ENCODE measurements around the gene SNX33.

DNA sequence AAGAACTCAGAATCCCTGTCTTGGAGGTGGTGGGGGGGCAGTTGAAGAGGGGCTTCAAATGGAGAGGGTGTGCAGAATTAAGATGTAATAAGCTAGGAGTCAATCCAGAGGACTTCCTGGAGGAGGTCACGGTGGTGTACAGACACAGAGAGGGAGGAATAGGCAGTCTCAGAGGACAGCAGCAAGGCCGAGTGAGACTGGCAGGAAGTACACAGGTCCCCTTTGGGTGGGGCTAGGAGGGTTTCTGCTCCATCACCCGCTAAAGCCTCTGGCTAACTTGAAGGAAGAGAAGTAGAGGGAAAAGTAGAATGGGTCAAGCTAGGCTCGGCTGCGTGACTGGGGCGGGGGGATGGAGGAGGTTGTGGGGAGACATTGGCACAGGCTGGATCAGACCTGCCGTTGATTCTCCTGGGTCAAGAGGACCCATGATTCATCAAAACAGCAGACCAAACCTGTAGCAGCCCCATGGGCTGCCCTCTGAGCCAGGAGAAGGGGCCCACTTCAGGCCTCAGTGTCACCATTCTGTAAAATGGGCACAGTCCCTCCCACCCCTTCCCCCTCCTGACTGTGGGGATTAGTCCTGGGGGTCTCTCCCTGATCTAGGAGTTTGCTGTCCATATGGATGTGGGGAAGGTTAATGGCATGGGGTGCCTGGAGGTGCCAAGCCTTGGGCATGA is 48.1 kb downstream of the SNX33 start:
- no peak for TF ChIP-seq POLR2A (IDR thresholded peaks at IDR 0.05)
- TF ChIP-seq, protein P1, sequence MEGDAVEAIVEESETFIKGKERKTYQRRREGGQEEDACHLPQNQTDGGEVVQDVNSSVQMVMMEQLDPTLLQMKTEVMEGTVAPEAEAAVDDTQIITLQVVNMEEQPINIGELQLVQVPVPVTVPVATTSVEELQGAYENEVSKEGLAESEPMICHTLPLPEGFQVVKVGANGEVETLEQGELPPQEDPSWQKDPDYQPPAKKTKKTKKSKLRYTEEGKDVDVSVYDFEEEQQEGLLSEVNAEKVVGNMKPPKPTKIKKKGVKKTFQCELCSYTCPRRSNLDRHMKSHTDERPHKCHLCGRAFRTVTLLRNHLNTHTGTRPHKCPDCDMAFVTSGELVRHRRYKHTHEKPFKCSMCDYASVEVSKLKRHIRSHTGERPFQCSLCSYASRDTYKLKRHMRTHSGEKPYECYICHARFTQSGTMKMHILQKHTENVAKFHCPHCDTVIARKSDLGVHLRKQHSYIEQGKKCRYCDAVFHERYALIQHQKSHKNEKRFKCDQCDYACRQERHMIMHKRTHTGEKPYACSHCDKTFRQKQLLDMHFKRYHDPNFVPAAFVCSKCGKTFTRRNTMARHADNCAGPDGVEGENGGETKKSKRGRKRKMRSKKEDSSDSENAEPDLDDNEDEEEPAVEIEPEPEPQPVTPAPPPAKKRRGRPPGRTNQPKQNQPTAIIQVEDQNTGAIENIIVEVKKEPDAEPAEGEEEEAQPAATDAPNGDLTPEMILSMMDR (IDR thresholded peaks at IDR 0.05), result no peak

All from adrenal gland (tissue), 5 donors.